ENCODE measurements around the gene NSMCE1.

NSMCE1 gene

GRCh38 chr16:27239026-27239425, 29.5 kb downstream of the NSMCE1 start (continued):
- TF ChIP-seq PATZ1 (CRISPR knock-in tag; IDR thresholded peaks at IDR 0.05; ENCODE audit: borderline replicate concordance) = no peak
- TF ChIP-seq CSDC2 (CRISPR knock-in tag; IDR thresholded peaks at IDR 0.05) = no peak
- no peak for TF ChIP-seq BACH2 (CRISPR knock-in tag; IDR thresholded peaks at IDR 0.05; ENCODE audit: borderline replicate concordance)
- TF ChIP-seq ARNTL (CRISPR knock-in tag; IDR thresholded peaks at IDR 0.05; ENCODE audit: borderline replicate concordance, low read depth) = no peak

GRCh38 chr16:27238591-27238990, 30.0 kb downstream of the NSMCE1 start:
- TF ChIP-seq CSRNP3 (CRISPR knock-in tag; IDR thresholded peaks at IDR 0.05) (no peak), ESRRG (CRISPR knock-in tag; IDR thresholded peaks at IDR 0.05) (no peak), CSDC2 (CRISPR knock-in tag; IDR thresholded peaks at IDR 0.05) (no peak), ZNF70 (CRISPR knock-in tag; IDR thresholded peaks at IDR 0.05) (no peak), ZNF565 (CRISPR knock-in tag; conservative IDR thresholded peaks at IDR 0.05; ENCODE audit: low read depth) (no peak), RARB (CRISPR knock-in tag; IDR thresholded peaks at IDR 0.05) (no peak)
- no peak for ATAC-seq

GRCh38 chr16:27238016-27238587, 30.5 kb downstream of the NSMCE1 start:
- TF ChIP-seq ZC3H10 (CRISPR knock-in tag; IDR thresholded peaks at IDR 0.05) (no peak), ZNF565 (CRISPR knock-in tag; conservative IDR thresholded peaks at IDR 0.05; ENCODE audit: low read depth) (no peak)
- no peak for ATAC-seq

GRCh38 chr16:27237219-27238015, 31.2 kb downstream of the NSMCE1 start:
- TF ChIP-seq ZFP30 (CRISPR knock-in tag; IDR thresholded peaks at IDR 0.05) = no peak
- no peak for TF ChIP-seq ZC3H10 (CRISPR knock-in tag; IDR thresholded peaks at IDR 0.05)
- TF ChIP-seq SNAI2 (CRISPR knock-in tag; IDR thresholded peaks at IDR 0.05) = no peak
- no peak for TF ChIP-seq ARNTL (CRISPR knock-in tag; IDR thresholded peaks at IDR 0.05; ENCODE audit: borderline replicate concordance, low read depth)
- TF ChIP-seq CSDC2 (CRISPR knock-in tag; IDR thresholded peaks at IDR 0.05) = no peak
- no peak for TF ChIP-seq PPARA (CRISPR knock-in tag; IDR thresholded peaks at IDR 0.05; ENCODE audit: borderline replicate concordance)
- no peak for TF ChIP-seq RARB (CRISPR knock-in tag; IDR thresholded peaks at IDR 0.05)
- TF ChIP-seq CREB5 (CRISPR knock-in tag; IDR thresholded peaks at IDR 0.05; ENCODE audit: low read depth) = no peak
- TF ChIP-seq TSHZ2 (CRISPR knock-in tag; IDR thresholded peaks at IDR 0.05) = no peak
- TF ChIP-seq TOX (CRISPR knock-in tag; IDR thresholded peaks at IDR 0.05; ENCODE audit: borderline replicate concordance) = no peak
- no peak for TF ChIP-seq BACH2 (CRISPR knock-in tag; IDR thresholded peaks at IDR 0.05; ENCODE audit: borderline replicate concordance)
- no peak for TF ChIP-seq GLIS3 (CRISPR knock-in tag; IDR thresholded peaks at IDR 0.05)
- no peak for TF ChIP-seq PATZ1 (CRISPR knock-in tag; IDR thresholded peaks at IDR 0.05; ENCODE audit: borderline replicate concordance)
- TF ChIP-seq TCF4 (CRISPR knock-in tag; IDR thresholded peaks at IDR 0.05; ENCODE audit: borderline replicate concordance) = no peak
- TF ChIP-seq ZFP3 (CRISPR knock-in tag; IDR thresholded peaks at IDR 0.05) = no peak
- no peak for ATAC-seq

Measured in SK-N-SH treated with all-trans-retinoic acid at 6 μM for 48 hours (cell line).